Aorta (tissue), 5 donors: Measurements from ENCODE around the gene MRPL50. TPM values are rescaled to one million over a fixed set of nuclear protein-coding genes. Genes with fewer than 3 reads are reported as not detected.

Experiments used
- ATAC-seq: fragments of 200-7000 bp; cut with Tn5 transposase; one replicate; pipeline ENCODE4 v1.9.1; 2022; ENCODE audit warnings: moderate library complexity; ENCODE audit not compliant: low FRiP score
- DNase-seq, 2 donors: peaks; one replicate each; pipeline ENCODE4 v3.0.0-alpha.2; 2020
- H3K27ac ChIP-seq, 2 donors: one replicate each; pipeline ENCODE4 v1.5.1; 2013; ENCODE audit warnings: low read length in 2 of 2, mild to moderate bottlenecking in 2 of 2, moderate library complexity in 2 of 2, control low read depth in 1 of 2, inconsistent platforms in 1 of 2, low read depth in 1 of 2
- H3K27me3 ChIP-seq, 2 donors: one replicate each; pipeline ENCODE4 v1.6.1; 2013; ENCODE audit warnings: control low read depth in 1 of 2, low read length in 1 of 2, mild to moderate bottlenecking in 1 of 2, moderate library complexity in 1 of 2; ENCODE audit not compliant: insufficient read depth in 2 of 2, control insufficient read depth in 1 of 2
- H3K36me3 ChIP-seq, 2 donors: one replicate each; pipeline ENCODE4 v1.6.1; 2013; ENCODE audit warnings: control low read depth in 1 of 2, low read length in 1 of 2, mild to moderate bottlenecking in 1 of 2; ENCODE audit not compliant: insufficient read depth in 2 of 2, control insufficient read depth in 1 of 2
- H3K4me1 ChIP-seq, 2 donors: one replicate each; pipeline ENCODE4 v1.6.1; 2013; ENCODE audit warnings: low read length in 2 of 2, control low read depth in 1 of 2, mild to moderate bottlenecking in 1 of 2, moderate library complexity in 1 of 2; ENCODE audit not compliant: insufficient read depth in 2 of 2, control insufficient read depth in 1 of 2
- H3K4me3 ChIP-seq, 2 donors: one replicate each; pipeline ENCODE4 v1.5.1; 2013; ENCODE audit warnings: low read length in 2 of 2, control low read depth in 1 of 2, mild to moderate bottlenecking in 1 of 2
- H3K9me3 ChIP-seq: one replicate; pipeline ENCODE4 v1.6.1; 2013; ENCODE audit warnings: mild to moderate bottlenecking, low read length; ENCODE audit not compliant: control insufficient read depth
- WGBS, 2 donors: extraction: QIAGEN DNeasy Blood & Tissue Kit; methylation state at CpG; one replicate each; pipeline ENCODE4 v1.1.7; 2013; 5-methylcytosine and 5-hydroxymethylcytosine counted together
- intact Hi-C, 2 donors: fragments of 100-400 bp; cut with DNase I; formaldehyde crosslinking; loops; one replicate each; pipeline versions ENCODE4 v1.14.2 to v1.15.0; 2022
- polyA plus RNA-seq, 2 donors: library from polyadenylated mRNA; stranded (reverse); fragments of 200-250 nt; gene quantifications; one replicate each; pipeline ENCODE4 v1.2.3, GENCODE V29; 2013
- total RNA-seq, 2 donors: library from RNA; stranded (reverse); fragmentation: NEBNext Ultra II Directional; extraction: Animal tissue kit (Norgen Biotek cat#: 25700); gene quantifications; one replicate each; pipeline ENCODE4 v1.2.1, GENCODE V29; 2021
- donor health status: healthy with polysubstance abuse.
- donor health status: Bipolar disorder and iron deficiency.
- donor health status: DM: no; HTN: no; CAD: no.
- donor health status: DM: no; HTN: no; CAD: no.
- donor health status: DM: yes; HTN: yes; CAD: no.

The MRPL50 gene
- total and polyA plus RNA-seq, 4 donors = 4.4 to 9.5 (median 8.2) TPM

GRCh38 chr9:101375546-101375945 lies 22.9 kb downstream of the MRPL50 start:
- Histone ChIP-seq H3K36me3 (no peaks in the 10 kb centered on the region), H3K27ac (no peak overlapping the region), H3K4me1 (no peaks in the 10 kb centered on the region), H3K4me3 (no peak overlapping the region), H3K27me3 (no peaks in the 10 kb centered on the region), H3K9me3 (peaks cover 3% of the 10 kb centered on the region)
- DNase-seq (no peak), ATAC-seq (no peak)
- intact Hi-C loops = no loop called here
- WGBS, 2 donors = 82 to 86% methylated on average over 12 of the region's 12 CpGs

DNA sequence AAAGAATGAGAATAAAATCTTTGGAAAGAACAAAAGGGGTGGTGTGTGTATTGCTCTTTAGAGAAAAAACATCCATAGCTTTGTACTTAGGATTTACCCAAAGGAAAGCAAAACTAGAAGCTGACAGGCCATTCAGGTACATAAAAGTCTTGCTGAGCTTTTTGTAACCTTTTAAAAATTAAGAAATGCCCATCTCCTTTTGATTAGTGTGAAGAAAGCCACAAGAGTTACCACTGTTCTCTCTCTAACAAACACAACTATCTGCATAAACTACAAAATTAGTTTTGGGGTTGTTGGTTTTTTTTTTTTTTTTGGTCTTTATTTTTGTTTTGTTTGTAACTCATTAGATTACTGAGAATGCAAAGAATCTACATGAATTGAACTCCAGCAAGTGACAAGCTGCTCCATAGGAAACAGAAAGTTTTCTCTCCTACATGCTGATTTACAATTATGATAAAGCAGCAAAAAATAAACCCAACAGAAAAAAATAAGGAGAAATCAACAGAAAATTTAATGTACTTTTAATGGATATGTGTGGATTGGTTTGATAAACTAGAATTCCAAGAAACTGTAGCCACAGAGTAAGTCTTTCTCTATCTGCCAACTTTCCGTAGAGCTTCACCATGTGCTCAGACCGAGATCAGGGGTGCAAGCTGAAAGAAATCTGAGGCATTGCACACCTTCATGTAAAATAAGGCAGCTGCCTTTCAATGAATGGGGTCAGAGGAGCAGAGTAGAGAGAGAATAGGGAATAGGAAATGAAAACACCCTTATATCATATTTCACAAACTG lies 25.9 kb downstream of the MRPL50 start:
- Histone ChIP-seq H3K4me3 (no peak overlapping the region), H3K36me3 (no peaks in the 10 kb centered on the region), H3K27ac (no peak overlapping the region), H3K4me1 (no peaks in the 10 kb centered on the region), H3K9me3 (peaks cover 3% of the 10 kb centered on the region), H3K27me3 (no peaks in the 10 kb centered on the region)
- 48 to 51% methylated on average over 2 of the region's 2 CpGs for WGBS, 2 donors
- no peak for DNase-seq
- ATAC-seq = no peak
- intact Hi-C loops = no loop called here

- no peak overlapping the region for H3K27ac ChIP-seq
- 92% methylated on average over 3 of the region's 3 CpGs for WGBS, 2 donors
Observed at GRCh38 chr9:101371813-101372212, 26.6 kb downstream of the MRPL50 start.

GRCh38 chr9:101369884-101370531 lies 28.4 kb downstream of the MRPL50 start:
- Histone ChIP-seq H3K27ac (no peak overlapping the region), H3K4me3 (no peak overlapping the region), H3K36me3 (no peaks in the 10 kb centered on the region), H3K27me3 (no peaks in the 10 kb centered on the region), H3K9me3 (no peaks in the 10 kb centered on the region), H3K4me1 (no peaks in the 10 kb centered on the region)
- WGBS, 2 donors = 67 to 72% methylated on average over 2 of the region's 2 CpGs
- DNase-seq (no peak), ATAC-seq (no peak)
- intact Hi-C loops = no loop called here

More at GRCh38 chr9:101371813-101372212, 26.6 kb downstream of the MRPL50 start:
- Histone ChIP-seq H3K36me3 (no peaks in the 10 kb centered on the region), H3K9me3 (peaks cover 3% of the 10 kb centered on the region), H3K27me3 (no peaks in the 10 kb centered on the region), H3K4me1 (no peaks in the 10 kb centered on the region), H3K4me3 (no peak overlapping the region)
- no peak for DNase-seq
- intact Hi-C loops = no loop called here
- no peak for ATAC-seq

DNA sequence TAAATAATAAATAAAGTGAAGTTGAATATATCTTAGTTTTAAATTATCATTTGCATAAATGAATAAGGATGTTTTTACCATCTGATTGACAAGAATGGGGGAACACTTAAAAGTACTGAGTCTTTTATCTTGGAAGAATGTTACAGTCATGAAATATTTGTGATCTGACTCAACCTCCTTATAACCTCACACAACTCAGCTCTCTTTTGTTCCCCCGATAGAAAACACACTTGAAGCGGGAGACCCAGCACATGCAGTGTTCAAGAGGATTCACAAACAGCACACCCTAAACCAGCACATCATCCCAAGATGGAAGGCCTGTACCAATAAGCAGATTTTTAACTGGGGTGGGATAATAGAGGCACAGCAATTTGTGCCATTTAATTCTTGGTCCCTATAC lies 29.1 kb downstream of the MRPL50 start:
- WGBS, 2 donors = 57 to 72% methylated on average over 2 of the region's 2 CpGs
- no peaks in the 10 kb centered on the region for H3K36me3 ChIP-seq
- H3K27ac ChIP-seq = no peak overlapping the region
- H3K4me3 ChIP-seq = no peak overlapping the region
- no peaks in the 10 kb centered on the region for H3K4me1 ChIP-seq
- H3K9me3 ChIP-seq = no peaks in the 10 kb centered on the region
- H3K27me3 ChIP-seq = no peaks in the 10 kb centered on the region
- no peak for DNase-seq
- no peak for ATAC-seq
- intact Hi-C loops = no loop called here

GRCh38 chr9:101367323-101367722 lies 31.1 kb downstream of the MRPL50 start:
- no peaks in the 10 kb centered on the region for H3K36me3 ChIP-seq
- no peaks in the 10 kb centered on the region for H3K4me1 ChIP-seq
- H3K27ac ChIP-seq = no peak overlapping the region
- no peaks in the 10 kb centered on the region for H3K9me3 ChIP-seq
- H3K27me3 ChIP-seq = no peaks in the 10 kb centered on the region
- intact Hi-C loops = no loop called here
- WGBS, 2 donors = 94 to 97% methylated on average over 3 of the region's 3 CpGs
- H3K4me3 ChIP-seq = no peak overlapping the region
- ATAC-seq (no peak), DNase-seq (no peak)

DNA sequence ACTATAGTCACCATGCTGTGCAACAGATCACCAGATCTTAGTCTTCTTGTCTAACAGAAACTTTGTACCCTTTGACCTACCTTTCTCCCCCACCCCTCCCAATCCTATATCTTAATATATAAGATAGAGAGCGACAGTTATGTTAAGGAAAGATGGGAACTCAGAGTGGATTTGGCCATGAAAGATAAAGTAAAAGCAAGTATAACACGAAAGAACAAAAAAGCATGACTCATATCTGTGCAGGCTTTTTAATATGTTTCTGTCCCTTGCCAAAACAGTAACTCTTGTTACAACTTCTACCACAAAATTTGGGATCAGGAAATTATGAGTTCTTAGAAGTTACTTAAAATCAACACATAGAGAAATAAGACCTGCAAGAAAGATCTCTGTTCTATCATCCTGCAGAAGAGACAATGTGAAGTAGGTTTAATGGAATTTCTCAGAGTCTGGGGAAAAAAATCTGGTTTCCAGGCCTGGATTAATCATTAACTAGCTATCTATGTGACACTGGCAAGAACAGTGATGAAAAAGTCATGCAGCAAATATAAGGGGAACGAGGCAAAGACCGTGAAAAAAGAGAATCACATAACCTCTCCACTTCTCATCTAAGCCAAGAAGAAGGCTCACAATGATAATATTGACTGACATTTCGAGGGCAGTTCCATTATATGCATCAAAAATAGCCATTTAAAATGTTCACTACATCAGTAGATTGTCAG lies 32.2 kb downstream of the MRPL50 start:
- 42 to 52% methylated on average over 5 of the region's 5 CpGs for WGBS, 2 donors
- DNase-seq = no peak
- no peaks in the 10 kb centered on the region for H3K4me1 ChIP-seq
- no peaks in the 10 kb centered on the region for H3K9me3 ChIP-seq
- ATAC-seq = no peak
- no peak overlapping the region for H3K27ac ChIP-seq
- H3K27me3 ChIP-seq = no peaks in the 10 kb centered on the region
- intact Hi-C loops = no loop called here
- no peaks in the 10 kb centered on the region for H3K36me3 ChIP-seq
- no peak overlapping the region for H3K4me3 ChIP-seq

DNA sequence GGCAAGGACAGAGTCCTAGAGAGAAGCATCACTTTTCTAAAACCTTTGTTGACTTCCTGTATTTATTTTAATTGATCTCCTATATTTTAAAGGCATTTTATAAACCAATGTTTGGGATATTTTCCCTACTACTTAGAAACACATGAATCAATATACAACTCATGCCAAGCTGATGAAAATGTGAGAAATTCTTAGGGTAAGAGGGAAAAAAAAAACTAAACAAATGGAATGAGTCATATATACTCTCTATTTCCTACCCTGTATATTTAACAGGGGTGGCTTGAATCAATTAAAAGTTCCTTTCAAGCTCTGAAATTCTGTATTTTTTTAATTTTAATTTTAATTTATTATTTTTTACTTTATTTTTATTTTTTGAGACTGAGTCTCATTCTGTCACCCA lies 33.2 kb downstream of the MRPL50 start:
- H3K9me3 ChIP-seq = no peaks in the 10 kb centered on the region
- ATAC-seq = no peak
- H3K27ac ChIP-seq = no peak overlapping the region
- intact Hi-C loops = no loop called here
- H3K4me3 ChIP-seq = no peak overlapping the region
- no peaks in the 10 kb centered on the region for H3K27me3 ChIP-seq
- DNase-seq = no peak
- H3K36me3 ChIP-seq = no peaks in the 10 kb centered on the region
- H3K4me1 ChIP-seq = no peaks in the 10 kb centered on the region
